GM12878 (cell line): Measurements from ENCODE around the gene CIAO2A. TPM values are rescaled to one million over a fixed set of nuclear protein-coding genes. Genes with fewer than 3 reads are reported as not detected.
"Not testable (repeated sequence)": the region's sequence is repeated elsewhere in the genome, so short reads cannot be mapped to it uniquely, and the experiment has no call there.

Experiments used
- ATAC-seq: fragments of 200-7000 bp; cut with Tn5 transposase; 3 replicates; pipeline ENCODE4 v1.9.1; 2020; ENCODE audit warnings: mild to moderate bottlenecking, moderate library complexity
- BruUV-seq: library from RNA; stranded (reverse); fragments of 400-500 nt; replicated peaks from 2 replicates; lab custom pipeline; 2021; lab: Mats Ljungman, UMichigan
- CTCF ChIA-PET: fragments of 300-600 bp; sonication (Branson Sonifier 250); formaldehyde crosslinking; extraction: SDS; loops from one replicate; lab custom pipeline; 2021; ENCODE audit warnings: inconsistent platforms; lab: Yijun Ruan, JAX
- POLR2A ChIA-PET: fragments of 350-600 bp; formaldehyde crosslinking; extraction: SDS; loops from one replicate; lab custom pipeline; 2021; ENCODE audit warnings: inconsistent platforms; lab: Charles Lee
- RAD21 ChIA-PET: fragments of 300-600 bp; sonication (Branson Sonifier 250); formaldehyde crosslinking; loops from one replicate; lab custom pipeline; 2023; ENCODE audit warnings: antibody characterized with exemption; ENCODE audit not compliant: unreplicated experiment; lab: Charles Lee
- SMC1A ChIA-PET: fragments of 300-600 bp; sonication (Branson Sonifier 250); formaldehyde crosslinking; loops from one replicate; lab custom pipeline; 2023; ENCODE audit not compliant: unreplicated experiment, uncharacterized antibody; lab: Charles Lee
- DNase-seq: peaks from one replicate; pipeline ENCODE4 v3.0.0-alpha.2; 2011; ENCODE audit warnings: low read depth, low spot score
- FAIRE-seq: peaks from 3 replicates; lab custom pipeline; 2011; peaks lifted over from hg19 to GRCh38; lab: Jason Lieb, UNC
- H2AFZ ChIP-seq: 2 replicates; pipeline ENCODE4 v1.6.0; 2011; ENCODE audit warnings: low read depth, low read length, control low read depth; ENCODE audit not compliant: control insufficient read depth
- H3K27ac ChIP-seq: 2 replicates; pipeline ENCODE4 v1.5.1; 2011; ENCODE audit warnings: control low read depth; ENCODE audit not compliant: control insufficient read depth, insufficient read depth
- H3K27me3 ChIP-seq, 2 experiments: replicated peaks in 1 of 2; 2 replicates each; pipeline versions ENCODE4 v1.6.0 to v1.6.1; 2011; ENCODE audit warnings: low read length in 1 of 2; ENCODE audit not compliant: control insufficient read depth in 2 of 2, insufficient read depth in 2 of 2
- H3K36me3 ChIP-seq, 2 experiments: 2 replicates each; pipeline ENCODE4 v1.5.1; 2011; ENCODE audit warnings: low read length in 1 of 2; ENCODE audit not compliant: control insufficient read depth in 2 of 2, insufficient read depth in 2 of 2
- H3K4me1 ChIP-seq: 2 replicates; pipeline ENCODE4 v1.6.1; 2011; ENCODE audit warnings: mild to moderate bottlenecking, low read length, moderate library complexity, mixed read lengths; ENCODE audit not compliant: control insufficient read depth, insufficient read depth
- H3K4me2 ChIP-seq: 2 replicates; pipeline ENCODE4 v1.6.0; 2011; ENCODE audit warnings: control low read depth; ENCODE audit not compliant: control insufficient read depth, insufficient read depth
- H3K4me3 ChIP-seq: fragments of 200-600 bp; sonication (generic); 2 replicates; pipeline ENCODE4 v1.5.1; 2016
- H3K79me2 ChIP-seq: 2 replicates; pipeline ENCODE4 v1.6.0; 2011; ENCODE audit warnings: low read length; ENCODE audit not compliant: control insufficient read depth, insufficient read depth
- H3K9ac ChIP-seq: 2 replicates; pipeline ENCODE4 v1.8.0; 2011; ENCODE audit warnings: low read length, control low read depth, mixed read lengths; ENCODE audit not compliant: control insufficient read depth, insufficient read depth
- H3K9me3 ChIP-seq: replicated peaks from 3 replicates; pipeline ENCODE4 v1.5.1; 2011; ENCODE audit warnings: mild to moderate bottlenecking, low read length; ENCODE audit not compliant: control insufficient read depth, insufficient read depth
- H4K20me1 ChIP-seq: 2 replicates; pipeline ENCODE4 v1.6.0; 2011; ENCODE audit not compliant: control insufficient read depth, insufficient read depth
- ETV6 ChIP-seq, 2 experiments: fragments of 450-650 bp in 1 of 2; IDR thresholded peaks in 1 of 2; conservative IDR thresholded peaks in 1 of 2; 2 replicates each; pipeline ENCODE4 v1.6.1; 2014; ENCODE audit warnings: antibody characterized with exemption in 1 of 2, borderline replicate concordance in 1 of 2, low read depth in 1 of 2, mild to moderate bottlenecking in 1 of 2, moderate library complexity in 1 of 2
- WGBS: methylation state at CpG from one replicate; pipeline ENCODE4 v1.1.6; 2016; ENCODE audit warnings: low lambda C conversion rate; ENCODE audit not compliant: insufficient replicate concordance, insufficient coverage; ENCODE audit errors: missing lambda C conversion rate; 5-methylcytosine and 5-hydroxymethylcytosine counted together
- in situ Hi-C: fragments of 300-500 bp; cut with MboI; formaldehyde crosslinking; loops from 9 replicates; pipeline ENCODE4 v1.14.3; 2018; ENCODE audit warnings: mixed read lengths
- intact Hi-C: fragments of 100-400 bp; cut with micrococcal nuclease; formaldehyde crosslinking; loops from one replicate; pipeline ENCODE4 v1.14.2; 2022; ENCODE audit not compliant: unreplicated experiment
- polyA plus RNA-seq, 11 experiments: library from polyadenylated mRNA; depleted of rRNA in 4 of 11; unstranded in 6 of 11; stranded (reverse) in 5 of 11; fragments of >200 nt; fragmentation: Nextera tagmentation in 4 of 11; fragmentation: Illumina TruSeq in 1 of 11; extraction: Ambion mirVana in 4 of 11; extraction: Trizol in 1 of 11; gene quantifications; 1 replicate in 1 of 11; 2 replicates in 10 of 11; pipeline versions ENCODE4 v1.2.1 to v1.2.3, GENCODE V29; 2011 to 2016; ENCODE audit warnings: inconsistent platforms in 2 of 11, missing spikeins in 2 of 11, low read depth in 1 of 11
- total RNA-seq, 4 experiments: library from RNA; depleted of rRNA in 3 of 4; stranded (reverse); fragments of >200 nt in 3 of 4; fragmentation: Illumina TruSeq in 1 of 4; extraction: Trizol in 1 of 4; gene quantifications; 2 replicates each; pipeline versions ENCODE4 v1.2.1 to v1.2.3, GENCODE V29; 2013 to 2021
- TF ChIP-seq, protein P1 (sequence below): IDR thresholded peaks from 2 replicates; pipeline ENCODE4 v1.6.1; 2012; ENCODE audit warnings: low read depth, low read length, improper control_type of control experiment

CIAO2A gene
- total and polyA plus RNA-seq, 10 of the 15 experiments (the other 5 are each of a cell fraction or from before 2014, with no cell fraction given) = 94.5 to 400 (median 204) TPM

DNA sequence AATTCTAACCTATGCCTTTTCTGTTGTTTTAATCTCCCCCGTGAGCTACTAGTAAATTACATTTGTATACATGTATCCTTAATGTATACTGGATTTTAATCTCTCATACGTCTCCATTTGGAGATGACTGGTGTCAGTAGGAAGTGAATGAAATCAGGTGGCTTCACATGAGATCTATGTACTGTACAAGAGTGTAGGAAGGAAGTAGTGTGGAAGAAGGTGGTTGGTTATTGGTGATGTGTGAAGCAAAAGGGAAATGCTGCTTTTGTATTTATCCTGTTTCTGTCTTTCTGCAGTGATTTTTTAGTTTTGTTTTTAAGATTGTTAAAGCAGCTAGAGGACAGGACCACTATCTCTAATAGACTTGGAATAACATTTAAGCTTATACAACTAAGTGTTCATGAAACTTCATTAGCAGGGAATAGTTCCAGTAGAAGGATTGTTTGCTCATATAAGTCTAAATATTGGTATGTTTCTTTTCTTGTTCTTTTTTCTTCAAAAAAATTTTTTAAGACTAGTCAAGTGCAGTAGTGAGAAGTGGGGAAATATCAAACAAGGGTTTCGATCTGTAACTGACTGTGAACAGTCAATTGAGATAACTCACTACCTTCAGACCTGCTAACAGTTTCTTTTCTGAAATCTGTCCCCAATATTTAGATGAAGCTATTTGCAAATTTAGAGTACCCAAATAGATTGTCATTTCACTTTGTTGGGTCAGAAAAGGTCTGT lies 17.5 kb upstream of the CIAO2A start:
- TF ChIP-seq, protein P1, sequence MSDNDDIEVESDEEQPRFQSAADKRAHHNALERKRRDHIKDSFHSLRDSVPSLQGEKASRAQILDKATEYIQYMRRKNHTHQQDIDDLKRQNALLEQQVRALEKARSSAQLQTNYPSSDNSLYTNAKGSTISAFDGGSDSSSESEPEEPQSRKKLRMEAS = no peak
- peak in 1 of 2 experiments; percentile 88; a peak in 2 of 4 replicates for TF ChIP-seq ETV6 (conservative IDR thresholded peaks at IDR 0.05 in 1 of 2, IDR thresholded peaks at IDR 0.05 in 1 of 2; ENCODE audit: borderline replicate concordance in 1 of 2, low read depth in 1 of 2)
- H3K36me3 ChIP-seq = peaks cover 3 to 12% of the 10 kb centered on the region in 2 experiments
- peak; percentile 67 for ATAC-seq
- H2AFZ ChIP-seq = no peak overlapping the region
- ChIA-PET POLR2A (interaction anchor here (0.6 to 1.3 kb wide), 3 partner anchors 20 to 96 kb away, joined by 3 to 4 read pairs (median 3); no protein-coding TSS in a partner anchor), CTCF (interaction anchor here (1.0 to 3.2 kb wide), 8 partner anchors 9 to 359 kb away, joined by 3 to 11 read pairs (median 4); no protein-coding TSS in a partner anchor), RAD21 (interaction anchor here (1.1 kb wide), 1 partner anchor 34 kb away, joined by 5 read pairs; no protein-coding TSS in a partner anchor), SMC1A (interaction anchor here (0.9 to 2.4 kb wide), 10 partner anchors 9 to 359 kb away, joined by 3 to 14 read pairs (median 4); partner anchors contain the start of gene CIAO2A)
- peak overlapping the region; percentile 30 for H3K27ac ChIP-seq
- no peaks in the 10 kb centered on the region for H4K20me1 ChIP-seq
- H3K9ac ChIP-seq = no peak overlapping the region
- WGBS = 14% methylated on average over 3 of the region's 3 CpGs
- no peak for DNase-seq
- BruUV-seq = no TSS peak
- no peaks in the 10 kb centered on the region for H3K27me3 ChIP-seq
- H3K9me3 ChIP-seq = no peaks in the 10 kb centered on the region
- peaks cover 26% of the 10 kb centered on the region for H3K4me1 ChIP-seq
- 0 out of 2 replicates have a peak overlapping the region, but pooled peaks have one; percentile 11 for H3K4me3 ChIP-seq
- peaks cover 47% of the 10 kb centered on the region for H3K79me2 ChIP-seq
- FAIRE-seq = no peak
- intact Hi-C loops (no loop called here), in situ Hi-C loops (no loop called here)
- H3K4me2 ChIP-seq = peak overlapping the region; percentile 71

DNA sequence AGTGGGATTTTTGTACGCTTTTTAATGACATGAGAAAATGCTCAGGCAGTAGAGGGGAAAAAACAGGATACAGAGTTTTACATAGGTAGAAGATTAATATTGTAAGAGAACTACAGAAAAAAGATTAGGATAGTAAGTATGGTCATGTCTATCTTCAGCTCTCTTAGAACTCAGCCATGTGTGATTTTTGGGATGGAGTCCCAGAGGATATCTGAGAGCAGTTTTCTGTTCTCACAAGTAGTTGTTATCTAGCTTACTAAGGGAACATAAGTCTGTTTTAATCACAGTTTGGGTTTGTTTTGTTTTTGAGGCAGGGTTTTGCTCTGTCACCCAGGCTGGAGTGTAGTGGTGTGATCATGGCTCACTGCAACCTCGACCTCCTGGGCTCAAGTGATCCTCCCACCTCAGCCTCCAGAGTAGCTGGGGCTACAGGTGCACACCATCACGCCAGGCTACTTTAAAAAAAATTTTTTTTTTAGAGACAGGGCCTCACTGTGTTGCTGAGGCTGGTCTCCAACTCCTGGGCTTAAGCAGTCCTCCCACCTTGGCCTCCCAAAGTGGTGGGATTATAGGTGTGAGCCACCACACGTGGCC lies 16.6 kb upstream of the CIAO2A start:
- in situ Hi-C loops, FAIRE-seq, H3K9me3 ChIP-seq, H2AFZ ChIP-seq, H4K20me1 ChIP-seq, BruUV-seq, H3K27me3 ChIP-seq, intact Hi-C loops, RAD21 ChIA-PET, DNase-seq: not testable (repeated sequence)
- POLR2A ChIA-PET = interaction anchor here (0.6 to 1.0 kb wide), 2 partner anchors 21 to 36 kb away, joined by 3 read pairs; no protein-coding TSS in a partner anchor
- Histone ChIP-seq H3K27ac (peak overlapping the region; percentile 30; the same call in 1 of the 2 replicates), H3K4me3 (peak overlapping the region; percentile 11; the same call in 1 of the 2 replicates), H3K9ac (peak overlapping the region; percentile 1; the same call in 1 of the 2 replicates), H3K36me3 (peaks cover 3 to 12% of the 10 kb centered on the region in 2 experiments), H3K79me2 (peaks cover 53% of the 10 kb centered on the region), H3K4me2 (peak overlapping the region; percentile 71), H3K4me1 (peaks cover 26% of the 10 kb centered on the region)
- SMC1A ChIA-PET = interaction anchor here (0.7 to 2.4 kb wide), 10 partner anchors 8 to 681 kb away, joined by 3 to 10 read pairs (median 4); partner anchors contain the start of gene CIAO2A
- CTCF ChIA-PET = interaction anchor here (1.0 to 3.2 kb wide), 7 partner anchors 8 to 358 kb away, joined by 3 to 11 read pairs (median 5); no protein-coding TSS in a partner anchor
- WGBS = 50% methylated on average over 4 of the region's 4 CpGs
- ATAC-seq = peak; percentile 21; the same call in 1 of the 3 replicates
